GM12892 (cell line): ENCODE results near the gene FGFR2.

Experiments used
- POLR2A ChIP-seq: IDR thresholded peaks from 2 replicates; pipeline ENCODE4 v1.6.1; 2011; ENCODE audit warnings: low read depth, low read length, control low read depth
- POLR2AphosphoS5 ChIP-seq: IDR thresholded peaks from 2 replicates; pipeline ENCODE4 v1.6.1; 2011; ENCODE audit warnings: low read depth, low read length, control low read depth
- TAF1 ChIP-seq: IDR thresholded peaks from 2 replicates; pipeline ENCODE4 v1.6.1; 2011; ENCODE audit warnings: low read depth, mild to moderate bottlenecking, control low read depth, low read length, borderline replicate concordance

- TF ChIP-seq TAF1 (no peak), POLR2AphosphoS5 (no peak), POLR2A (no peak)
These were observed 18.6 kb downstream of the FGFR2 start for GRCh38 chr10:121579656-121580055.
